RWPE2 (cell line): ENCODE measurements around the gene EFNB2.

Experiments
- ATAC-seq: fragments of 200-7000 bp; cut with Tn5 transposase; 3 replicates; pipeline ENCODE4 v1.9.1; 2021; ENCODE audit warnings: low read depth
- DNase-seq: peaks from one replicate; pipeline ENCODE4 v3.0.0-alpha.2; 2020; ENCODE audit warnings: low spot score
- H3K27ac ChIP-seq: fragments of 450-650 bp; 2 replicates; pipeline ENCODE4 v1.5.1; 2017; ENCODE audit warnings: mild to moderate bottlenecking; ENCODE audit not compliant: poor library complexity, severe bottlenecking
- H3K27me3 ChIP-seq: fragments of 250-450 bp; sonication (Bioruptor Pico); 2 replicates; pipeline ENCODE4 v1.5.1; 2021; ENCODE audit warnings: mild to moderate bottlenecking, moderate library complexity; ENCODE audit not compliant: insufficient read depth, poor library complexity, severe bottlenecking
- H3K36me3 ChIP-seq: fragments of 250-450 bp; sonication (Bioruptor Pico); 2 replicates; pipeline ENCODE4 v1.5.1; 2020; ENCODE audit warnings: low read depth, mild to moderate bottlenecking, moderate library complexity
- H3K4me1 ChIP-seq: fragments of 250-450 bp; sonication (Bioruptor Pico); 2 replicates; pipeline ENCODE4 v1.5.1; 2021; ENCODE audit warnings: mild to moderate bottlenecking, moderate library complexity; ENCODE audit not compliant: insufficient read depth, poor library complexity, severe bottlenecking
- H3K4me3 ChIP-seq: fragments of 250-450 bp; sonication (Bioruptor Pico); 2 replicates; pipeline ENCODE4 v1.5.1; 2021; ENCODE audit warnings: mild to moderate bottlenecking, moderate library complexity; ENCODE audit not compliant: severe bottlenecking
- H3K9me3 ChIP-seq: fragments of 250-450 bp; sonication (Bioruptor Pico); 2 replicates; pipeline ENCODE4 v1.5.1; 2021; ENCODE audit warnings: mild to moderate bottlenecking, moderate library complexity; ENCODE audit not compliant: severe bottlenecking
- CTCF ChIP-seq: fragments of 450-650 bp; IDR thresholded peaks from one replicate; pipeline ENCODE4 v1.5.1; 2017; ENCODE audit warnings: mild to moderate bottlenecking, moderate library complexity; ENCODE audit not compliant: poor library complexity, severe bottlenecking

EFNB2 gene

GRCh38 chr13:106473154-106473553, 62.3 kb downstream of the EFNB2 start:
- TF ChIP-seq CTCF: no peak
- H3K9me3 ChIP-seq: no peaks in the 10 kb centered on the region

GRCh38 chr13:106472621-106473020, 62.8 kb downstream of the EFNB2 start:
- no peak overlapping the region for H3K4me3 ChIP-seq
- no peaks in the 10 kb centered on the region for H3K9me3 ChIP-seq
- no peaks in the 10 kb centered on the region for H3K36me3 ChIP-seq
- DNase-seq: no peak
- no peaks in the 10 kb centered on the region for H3K27me3 ChIP-seq
- H3K4me1 ChIP-seq: peaks cover 18% of the 10 kb centered on the region
- ATAC-seq: no peak
- H3K27ac ChIP-seq: peak overlapping the region; percentile 95
- TF ChIP-seq CTCF: no peak

More at GRCh38 chr13:106473154-106473553, 62.3 kb downstream of the EFNB2 start:
- ATAC-seq: no peak
- peaks cover 18% of the 10 kb centered on the region for H3K4me1 ChIP-seq
- DNase-seq: no peak
- no peaks in the 10 kb centered on the region for H3K36me3 ChIP-seq
- peak overlapping the region; percentile 95 for H3K27ac ChIP-seq
- H3K27me3 ChIP-seq: no peaks in the 10 kb centered on the region
- H3K4me3 ChIP-seq: no peak overlapping the region

DNA sequence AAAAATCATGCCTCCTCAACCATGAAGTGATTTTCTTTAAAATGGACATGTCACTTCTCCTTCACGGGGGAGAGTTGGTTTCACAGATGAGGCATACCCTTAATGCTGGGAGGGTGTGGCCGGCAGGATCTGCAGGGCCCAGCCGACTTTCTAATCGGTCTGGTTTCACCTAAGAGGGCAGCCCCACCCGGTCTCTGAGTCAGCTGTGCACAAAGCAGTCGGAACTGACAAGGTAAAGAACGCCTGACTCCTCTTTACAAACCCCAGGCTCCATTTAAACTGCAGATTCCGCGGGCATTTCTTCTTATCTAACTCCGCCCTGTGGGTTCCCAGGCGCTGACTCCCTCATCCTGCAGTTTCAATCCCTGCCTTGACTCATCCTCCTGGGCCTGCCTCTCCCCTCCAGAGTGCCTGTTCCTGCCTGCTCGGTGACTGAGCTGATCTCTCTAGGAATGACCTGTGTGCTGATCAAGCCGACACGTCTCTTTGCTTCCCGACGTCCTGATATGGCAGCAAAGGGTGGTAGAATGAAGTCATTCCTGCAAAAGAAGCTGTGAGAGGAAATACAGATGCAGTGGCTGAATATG, 63.4 kb downstream of the EFNB2 start:
- Histone ChIP-seq H3K27me3 (no peaks in the 10 kb centered on the region), H3K9me3 (no peaks in the 10 kb centered on the region), H3K36me3 (no peaks in the 10 kb centered on the region), H3K27ac (peak overlapping the region; percentile 95), H3K4me3 (no peak overlapping the region), H3K4me1 (peaks cover 18% of the 10 kb centered on the region)
- ATAC-seq: peak; percentile 99
- DNase-seq: peak; percentile 96
- peak; percentile 10 for TF ChIP-seq CTCF

- Histone ChIP-seq H3K4me3 (no peak overlapping the region), H3K4me1 (peaks cover 18% of the 10 kb centered on the region), H3K36me3 (no peaks in the 10 kb centered on the region), H3K27ac (peak overlapping the region; percentile 95), H3K9me3 (no peaks in the 10 kb centered on the region), H3K27me3 (no peaks in the 10 kb centered on the region)
- DNase-seq (no peak), ATAC-seq (no peak)
- TF ChIP-seq CTCF: no peak
Observed at GRCh38 chr13:106470576-106470975, 64.9 kb downstream of the EFNB2 start.
